GM06990 (cell line): ENCODE results near the gene MYOF.
"Not testable (repeated sequence)": the region's sequence is repeated elsewhere in the genome, so short reads cannot be mapped to it uniquely, and the experiment has no call there.

Experiments used
- DNase-seq: peaks from one replicate; pipeline ENCODE4 v3.0.0-alpha.2; 2011; ENCODE audit not compliant: insufficient read length; ENCODE audit errors: extremely low read depth
- H3K27me3 ChIP-seq: replicated peaks from 2 replicates; pipeline ENCODE4 v1.6.0; 2011; ENCODE audit warnings: low read length; ENCODE audit not compliant: control insufficient read depth, insufficient read depth
- H3K36me3 ChIP-seq: 2 replicates; pipeline ENCODE4 v1.5.1; 2011; ENCODE audit warnings: low read length; ENCODE audit not compliant: control insufficient read depth, insufficient read depth
- H3K4me3 ChIP-seq: replicated peaks from 2 replicates; pipeline ENCODE4 v1.5.1; 2011; ENCODE audit warnings: low read depth, mild to moderate bottlenecking, control low read depth, low read length
- CTCF ChIP-seq: IDR thresholded peaks from 2 replicates; pipeline ENCODE4 v1.5.1; 2011; ENCODE audit warnings: low read length, control low read depth, mild to moderate bottlenecking, inconsistent platforms; ENCODE audit not compliant: insufficient read depth, poor library complexity, severe bottlenecking

The MYOF gene

DNA sequence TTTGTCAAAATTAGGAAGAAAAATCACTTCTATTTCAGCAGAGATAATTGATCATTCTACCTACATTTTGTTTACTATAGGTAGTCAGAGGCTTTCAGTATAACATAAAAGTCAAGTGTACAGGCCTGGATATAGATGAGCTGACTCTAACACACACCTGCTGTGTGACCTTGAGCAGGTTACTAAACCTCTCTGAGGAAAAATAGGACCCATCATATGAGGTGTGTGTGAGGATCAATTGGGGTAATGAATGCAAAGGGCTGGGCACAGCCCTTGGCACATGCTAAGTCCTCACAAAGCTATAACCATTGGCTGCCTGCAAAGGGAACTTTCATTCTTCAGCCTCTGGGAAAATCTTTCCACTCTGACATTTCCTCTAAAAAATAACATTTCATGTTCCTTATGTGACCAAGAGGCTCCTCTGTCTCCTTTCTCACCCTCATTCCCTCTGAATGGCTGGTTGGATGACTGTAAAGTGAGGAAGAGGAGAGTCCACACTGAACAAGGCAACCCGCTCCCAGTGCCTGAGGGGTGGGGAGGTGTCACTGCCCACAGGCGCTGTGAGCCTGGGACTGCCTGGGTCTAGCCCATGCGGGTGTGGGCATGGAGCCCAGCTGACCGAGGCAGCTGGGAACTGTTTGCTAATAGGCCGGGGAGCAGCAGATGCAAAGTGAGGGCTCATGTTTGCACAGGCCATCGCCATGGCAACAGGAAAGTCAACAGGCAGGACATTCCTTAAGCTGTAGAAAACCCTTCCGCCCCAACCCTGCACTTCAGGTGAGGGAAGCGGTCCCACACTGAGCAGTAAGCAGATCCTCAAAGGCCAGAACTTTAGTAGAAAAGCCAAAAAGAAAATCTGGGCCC, 36.8 kb downstream of the MYOF start:
- H3K36me3 ChIP-seq, result no peaks in the 10 kb centered on the region
- H3K4me3 ChIP-seq, result no peak overlapping the region
- no peaks in the 10 kb centered on the region; the same call in 1 of the 2 replicates for H3K27me3 ChIP-seq
- no peak for DNase-seq
- no peak for TF ChIP-seq CTCF

DNA sequence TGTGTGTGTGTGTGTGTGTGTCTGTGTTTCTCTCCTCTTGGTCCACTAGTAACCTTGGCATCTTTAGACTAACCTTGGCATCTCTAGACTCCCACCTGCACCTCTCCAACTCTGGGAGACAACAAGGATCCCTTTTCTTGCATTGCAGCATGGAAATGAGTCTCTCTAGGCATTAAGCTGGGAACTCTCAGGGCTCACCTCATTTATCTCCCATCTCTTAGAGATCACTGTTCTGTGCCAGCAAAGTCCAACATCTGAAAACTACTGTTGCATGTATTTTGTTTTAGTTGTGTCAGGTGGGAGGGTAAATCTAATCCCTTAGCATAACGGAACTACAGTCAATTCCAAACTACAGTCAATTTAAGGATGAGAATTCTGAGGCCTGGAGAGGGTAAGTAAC, 38.7 kb downstream of the MYOF start:
- Histone ChIP-seq H3K27me3 (no peaks in the 10 kb centered on the region; the same call in 1 of the 2 replicates), H3K4me3 (no peak overlapping the region), H3K36me3 (no peaks in the 10 kb centered on the region)
- no peak for DNase-seq
- TF ChIP-seq CTCF, result no peak

DNA sequence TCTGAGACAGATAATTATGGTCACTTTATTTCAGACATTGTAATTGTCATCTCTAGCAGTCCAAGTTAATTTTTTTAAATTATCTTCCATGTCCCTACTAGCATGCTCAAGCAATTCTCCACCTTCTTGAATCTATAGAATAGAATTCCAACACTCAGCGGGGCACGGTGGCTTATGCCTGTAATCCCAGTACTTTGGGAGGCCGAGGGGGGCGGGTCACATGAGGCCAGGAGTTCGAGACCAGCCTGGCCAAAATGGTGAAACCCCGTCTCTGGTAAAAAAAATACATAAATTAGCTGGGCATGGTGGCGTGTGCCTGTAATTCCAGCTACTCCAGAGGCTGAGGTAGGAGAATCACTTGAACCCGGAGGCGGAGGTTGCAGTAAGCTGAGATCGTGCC, 39.4 kb downstream of the MYOF start:
- H3K36me3 ChIP-seq, H3K27me3 ChIP-seq, DNase-seq, H3K4me3 ChIP-seq: not testable (repeated sequence)

GRCh38 chr10:93440591-93441091, 41.5 kb downstream of the MYOF start:
- TF ChIP-seq CTCF, result no peak
- Histone ChIP-seq H3K36me3 (no peaks in the 10 kb centered on the region), H3K4me3 (no peak overlapping the region), H3K27me3 (no peaks in the 10 kb centered on the region; the same call in 1 of the 2 replicates)
- DNase-seq, result no peak

DNA sequence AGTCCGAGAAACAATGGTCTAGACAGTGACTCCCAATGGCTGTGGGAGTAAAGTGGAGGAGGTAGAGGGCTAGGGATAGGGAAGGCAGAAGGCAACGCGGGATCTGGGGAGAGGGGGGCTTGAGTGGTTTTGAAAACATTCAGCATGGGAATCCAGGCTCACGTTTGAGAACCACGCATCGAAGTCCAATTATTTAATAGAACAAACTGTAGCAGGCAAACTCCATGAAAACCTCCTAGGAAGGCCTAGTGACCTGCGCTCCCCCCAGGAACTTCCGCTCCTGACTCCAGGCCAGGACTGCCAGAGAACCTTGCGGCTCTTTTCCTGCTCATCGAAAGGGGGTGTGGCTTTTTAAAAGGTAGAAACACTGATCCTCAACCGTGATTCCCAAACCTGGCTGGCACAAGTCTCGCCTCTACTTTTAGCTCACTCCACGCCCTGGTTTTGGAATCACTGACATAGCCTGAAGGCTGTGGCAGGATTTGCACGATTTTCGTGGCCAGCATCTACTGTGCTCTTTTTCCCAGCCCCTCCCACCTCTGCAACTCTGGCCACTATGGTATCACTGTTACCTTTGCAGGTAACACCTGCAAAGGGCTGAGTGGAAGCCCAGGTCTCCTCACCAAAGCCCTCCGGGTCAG, 43.4 kb downstream of the MYOF start:
- DNase-seq, result no peak
- H3K4me3 ChIP-seq, result no peak overlapping the region
- TF ChIP-seq CTCF, result no peak
- H3K36me3 ChIP-seq, result no peaks in the 10 kb centered on the region
- H3K27me3 ChIP-seq, result no peaks in the 10 kb centered on the region; the same call in 1 of the 2 replicates

GRCh38 chr10:93437946-93438612, 44.1 kb downstream of the MYOF start:
- Histone ChIP-seq H3K4me3 (no peak overlapping the region), H3K27me3 (no peaks in the 10 kb centered on the region; the same call in 1 of the 2 replicates), H3K36me3 (no peaks in the 10 kb centered on the region)
- DNase-seq, result no peak
- TF ChIP-seq CTCF, result no peak
